ENCODE data around the gene SERPINB7.

Gene SERPINB7

DNA sequence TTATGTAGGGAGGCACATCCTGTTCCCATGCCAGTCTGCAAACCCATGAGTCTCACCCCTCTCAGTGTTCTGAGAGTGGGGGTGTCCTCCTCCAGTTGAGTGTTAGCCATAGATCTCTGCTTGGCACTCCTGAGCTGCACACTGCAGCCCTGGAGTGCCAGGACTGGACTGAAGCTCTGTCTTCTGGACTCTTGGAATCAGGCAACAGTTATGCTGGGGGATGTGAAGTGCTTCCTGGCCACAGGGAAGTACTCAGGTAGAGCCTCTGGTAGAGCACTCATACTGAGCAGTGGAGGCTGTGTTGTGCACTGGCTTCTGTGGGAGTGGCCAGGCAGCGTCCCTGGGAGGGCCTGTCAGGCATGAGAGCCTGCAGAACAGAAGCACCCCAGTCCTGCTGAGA, 43.0 kb downstream of the SERPINB7 start:
- no peak for TF ChIP-seq CTCF (IDR thresholded peaks at IDR 0.05)

DNA sequence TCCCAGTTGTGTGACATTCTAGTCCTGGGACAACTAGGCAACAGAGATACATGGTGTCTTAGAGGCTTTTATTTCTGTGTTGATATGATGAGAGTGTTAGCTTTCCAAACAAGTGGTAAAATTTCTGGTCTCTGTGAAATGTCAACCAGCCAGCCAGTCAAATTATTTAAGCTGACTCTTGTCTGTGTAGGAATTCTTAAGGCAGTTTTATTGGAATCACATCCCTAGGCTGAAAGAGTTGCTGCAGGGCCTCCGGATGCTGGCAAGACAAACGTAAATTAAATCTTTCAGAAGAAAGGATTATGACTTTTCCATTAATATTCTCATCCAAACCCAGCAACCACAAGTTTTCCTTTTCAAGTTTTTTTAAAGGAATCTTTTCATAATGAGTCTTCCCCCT, 44.6 kb downstream of the SERPINB7 start:
- no peak for TF ChIP-seq CTCF (IDR thresholded peaks at IDR 0.05)

- no peak for TF ChIP-seq CTCF (IDR thresholded peaks at IDR 0.05)
Observed at GRCh38 chr18:63820694-63821093, 45.5 kb downstream of the SERPINB7 start.

GRCh38 chr18:63823516-63824219, 48.5 kb downstream of the SERPINB7 start:
- peak; percentile 45; the same call in 1 of the 2 replicates for TF ChIP-seq CTCF (IDR thresholded peaks at IDR 0.05)

- TF ChIP-seq CTCF (IDR thresholded peaks at IDR 0.05), result no peak
Observed at GRCh38 chr18:63824220-63824525, 49.0 kb downstream of the SERPINB7 start.

DNA sequence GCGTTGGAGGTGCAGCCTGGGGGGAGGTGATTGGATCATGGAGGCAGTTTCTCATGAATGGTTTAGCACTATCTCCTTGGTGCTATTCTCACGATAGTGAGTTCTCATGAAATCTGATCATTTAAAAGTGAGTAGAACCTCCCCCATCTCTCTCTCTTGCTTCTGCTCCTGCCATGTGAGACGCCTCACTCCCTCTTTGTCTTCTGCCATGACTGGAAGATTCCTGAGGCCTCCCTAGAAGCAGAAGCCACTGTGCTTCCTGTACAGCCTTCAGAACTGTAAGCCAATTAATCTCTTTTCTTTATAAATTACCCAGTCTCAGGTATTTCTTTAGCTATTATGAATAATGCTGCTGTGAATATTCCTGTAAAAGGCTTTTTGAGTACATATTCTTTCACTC, 52.9 kb downstream of the SERPINB7 start:
- TF ChIP-seq CTCF (IDR thresholded peaks at IDR 0.05), result no peak

- TF ChIP-seq CTCF (IDR thresholded peaks at IDR 0.05), result no peak
Observed at GRCh38 chr18:63828656-63829055, 53.4 kb downstream of the SERPINB7 start.

- TF ChIP-seq CTCF (IDR thresholded peaks at IDR 0.05), result no peak
Observed at GRCh38 chr18:63829886-63830285, 54.7 kb downstream of the SERPINB7 start.
